ENCODE results near the gene STRIP2.
A peak's percentile ranks its signal among the peaks of the same experiment; 100 is the strongest.
"Not testable (repeated sequence)": the region's sequence is repeated elsewhere in the genome, so short reads cannot be mapped to it uniquely, and the experiment has no call there.

Gene STRIP2

GRCh38 chr7:129421717-129422250 lies 12.4 kb upstream of the STRIP2 start:
- no peak for DNase-seq (ENCODE audit: low spot score)

- DNase-seq (ENCODE audit: low spot score): no peak
Measured at GRCh38 chr7:129422727-129423126, 11.5 kb upstream of the STRIP2 start.

GRCh38 chr7:129423700-129424410 lies 10.4 kb upstream of the STRIP2 start:
- DNase-seq (ENCODE audit: low spot score): no peak

GRCh38 chr7:129426482-129426881 lies 7.8 kb upstream of the STRIP2 start:
- DNase-seq (ENCODE audit: low spot score): no peak

- DNase-seq (ENCODE audit: low spot score): no peak
Measured at GRCh38 chr7:129427526-129428045, 6.6 kb upstream of the STRIP2 start.

GRCh38 chr7:129431911-129432643 lies 2.2 kb upstream of the STRIP2 start:
- no peak for DNase-seq (ENCODE audit: low spot score)

- peak; percentile 29 for DNase-seq (ENCODE audit: low spot score)
Measured at GRCh38 chr7:129434675-129435318, 565 bp downstream of the STRIP2 start.

- no peak for DNase-seq (ENCODE audit: low spot score)
Measured at GRCh38 chr7:129435414-129435829, 1.2 kb downstream of the STRIP2 start.

- DNase-seq (ENCODE audit: low spot score): no peak
Measured at GRCh38 chr7:129436335-129436923, 2.2 kb downstream of the STRIP2 start.

GRCh38 chr7:129437190-129437589 lies 3.0 kb downstream of the STRIP2 start:
- no peak for DNase-seq (ENCODE audit: low spot score)

- no peak for DNase-seq (ENCODE audit: low spot score)
Measured at GRCh38 chr7:129438281-129438838, 4.1 kb downstream of the STRIP2 start.

GRCh38 chr7:129438839-129439651 lies 4.8 kb downstream of the STRIP2 start:
- DNase-seq (ENCODE audit: low spot score): no peak

- no peak for DNase-seq (ENCODE audit: low spot score)
Measured at GRCh38 chr7:129439963-129440625, 5.9 kb downstream of the STRIP2 start.

- DNase-seq (ENCODE audit: low spot score): no peak
Measured at GRCh38 chr7:129443612-129444011, 9.4 kb downstream of the STRIP2 start.

- not testable (repeated sequence) for DNase-seq (ENCODE audit: low spot score)
Measured at GRCh38 chr7:129444776-129445175, 10.5 kb downstream of the STRIP2 start.

GRCh38 chr7:129446925-129447324 lies 12.7 kb downstream of the STRIP2 start:
- not testable (repeated sequence) for DNase-seq (ENCODE audit: low spot score)

GRCh38 chr7:129447445-129447844 lies 13.2 kb downstream of the STRIP2 start:
- DNase-seq (ENCODE audit: low spot score): not testable (repeated sequence)

- not testable (repeated sequence) for DNase-seq (ENCODE audit: low spot score)
Measured at GRCh38 chr7:129448608-129449007, 14.4 kb downstream of the STRIP2 start.

GRCh38 chr7:129450295-129450694 lies 16.1 kb downstream of the STRIP2 start:
- no peak for DNase-seq (ENCODE audit: low spot score)

- DNase-seq (ENCODE audit: low spot score): no peak
Measured at GRCh38 chr7:129452589-129453231, 18.5 kb downstream of the STRIP2 start.

Measured in HuH-7.5 (cell line).